Keratinocyte (primary cell): Measurements from ENCODE around the gene GRAMD2B.

Experiments used
- CTCF ChIP-seq, 3 experiments: IDR thresholded peaks in 1 of 3; conservative IDR thresholded peaks in 1 of 3; optimal IDR thresholded peaks in 1 of 3; 2 replicates in 2 of 3; 3 replicates in 1 of 3; pipeline versions ENCODE3 to v1.5.1; 2011; ENCODE audit warnings: low read length in 3 of 3, mild to moderate bottlenecking in 3 of 3, moderate library complexity in 2 of 3, control low read depth in 1 of 3, inconsistent platforms in 1 of 3; ENCODE audit not compliant: insufficient read depth in 2 of 3; ENCODE audit errors: extremely low read depth in 1 of 3
- EZH2 ChIP-seq: IDR thresholded peaks from one replicate; pipeline ENCODE4 v1.6.1; 2012; ENCODE audit warnings: inconsistent platforms, mild to moderate bottlenecking, low read length, moderate library complexity

- TF ChIP-seq EZH2 (no peak), CTCF (optimal IDR thresholded peaks at IDR 0.05 in 1 of 3, IDR thresholded peaks at IDR 0.05 in 1 of 3, conservative IDR thresholded peaks at IDR 0.05 in 1 of 3; ENCODE audit: extremely low read depth in 1 of 3, insufficient read depth in 2 of 3, low read length in 3 of 3) (no peak)
Observed at GRCh38 chr5:126527892-126528291, 104.7 kb downstream of the GRAMD2B start.
